WERI-Rb-1 (cell line): ENCODE results near the gene SORBS1.

Source experiments
- DNase-seq: peaks from one replicate; pipeline ENCODE4 v3.0.0-alpha.2; 2020
- H3K27ac ChIP-seq: fragments of 250-450 bp; sonication (Bioruptor Pico); 2 replicates; pipeline ENCODE4 v1.5.1; 2020; ENCODE audit warnings: mild to moderate bottlenecking, moderate library complexity
- H3K27me3 ChIP-seq: fragments of 250-450 bp; sonication (Bioruptor Pico); 2 replicates; pipeline ENCODE4 v1.5.1; 2021; ENCODE audit warnings: mild to moderate bottlenecking, low read depth, moderate library complexity; ENCODE audit not compliant: insufficient read depth, severe bottlenecking
- H3K36me3 ChIP-seq: fragments of 250-450 bp; sonication (Bioruptor Pico); 2 replicates; pipeline ENCODE4 v1.5.1; 2020; ENCODE audit warnings: mild to moderate bottlenecking, moderate library complexity
- H3K4me3 ChIP-seq: 2 replicates; pipeline ENCODE4 v1.5.1; 2011; ENCODE audit warnings: low read depth, mild to moderate bottlenecking, control low read depth, low read length
- H3K9me3 ChIP-seq: fragments of 250-450 bp; sonication (Bioruptor Pico); 2 replicates; pipeline ENCODE4 v1.5.1; 2021; ENCODE audit warnings: mild to moderate bottlenecking, moderate library complexity; ENCODE audit not compliant: severe bottlenecking
- CTCF ChIP-seq: IDR thresholded peaks from 2 replicates; pipeline ENCODE4 v1.5.1; 2011; ENCODE audit warnings: low read depth, mild to moderate bottlenecking, control low read depth, inconsistent platforms, low read length

Gene SORBS1

GRCh38 chr10:95406651-95407280, 154.4 kb downstream of the SORBS1 start:
- Histone ChIP-seq H3K27ac (no peak overlapping the region), H3K36me3 (no peaks in the 10 kb centered on the region)
- no peak for DNase-seq

GRCh38 chr10:95405655-95406054, 155.5 kb downstream of the SORBS1 start:
- Histone ChIP-seq H3K36me3 (no peaks in the 10 kb centered on the region), H3K4me3 (no peak overlapping the region)

More at GRCh38 chr10:95406651-95407280, 154.4 kb downstream of the SORBS1 start:
- TF ChIP-seq CTCF = no peak
- Histone ChIP-seq H3K4me3 (no peak overlapping the region), H3K9me3 (no peaks in the 10 kb centered on the region), H3K27me3 (no peaks in the 10 kb centered on the region)

GRCh38 chr10:95404864-95405263, 156.3 kb downstream of the SORBS1 start:
- Histone ChIP-seq H3K4me3 (no peak overlapping the region), H3K36me3 (no peaks in the 10 kb centered on the region), H3K27ac (no peak overlapping the region), H3K27me3 (no peaks in the 10 kb centered on the region), H3K9me3 (no peaks in the 10 kb centered on the region)
- TF ChIP-seq CTCF = no peak
- DNase-seq = no peak

More at GRCh38 chr10:95405655-95406054, 155.5 kb downstream of the SORBS1 start:
- DNase-seq = no peak
- Histone ChIP-seq H3K9me3 (no peaks in the 10 kb centered on the region), H3K27me3 (no peaks in the 10 kb centered on the region), H3K27ac (no peak overlapping the region)
- no peak for TF ChIP-seq CTCF

- H3K36me3 ChIP-seq = no peaks in the 10 kb centered on the region
These were observed 156.7 kb downstream of the SORBS1 start for GRCh38 chr10:95404462-95404858.

GRCh38 chr10:95403700-95404461, 157.3 kb downstream of the SORBS1 start:
- no peaks in the 10 kb centered on the region for H3K36me3 ChIP-seq
- DNase-seq = no peak
- H3K9me3 ChIP-seq = no peaks in the 10 kb centered on the region
- no peak for TF ChIP-seq CTCF
- no peaks in the 10 kb centered on the region for H3K27me3 ChIP-seq
- no peak overlapping the region for H3K4me3 ChIP-seq
- H3K27ac ChIP-seq = no peak overlapping the region

More at GRCh38 chr10:95404462-95404858, 156.7 kb downstream of the SORBS1 start:
- H3K4me3 ChIP-seq = no peak overlapping the region
- no peak for DNase-seq
- H3K27me3 ChIP-seq = no peaks in the 10 kb centered on the region
- H3K27ac ChIP-seq = no peak overlapping the region
- H3K9me3 ChIP-seq = no peaks in the 10 kb centered on the region
- TF ChIP-seq CTCF = no peak
